Measurements from ENCODE around the gene SSTR1. TPM values are rescaled to one million over a fixed set of nuclear protein-coding genes. Genes with fewer than 3 reads are reported as not detected.
A peak's percentile ranks its signal among the peaks of the same experiment; 100 is the strongest.

The SSTR1 gene
- total and polyA plus RNA-seq, 12 donors = 0.22 to 1.8 (median 0.57) TPM

GRCh38 chr14:38210587-38211216 lies 3.0 kb downstream of the SSTR1 start:
- no peaks in the 10 kb centered on the region for H3K36me3 ChIP-seq
- DNase-seq = peak in 1 of 2 donors; percentile 39
- H3K4me3 ChIP-seq = peak overlapping the region; percentile 38 to 64 (median 52)
- peaks cover 0 to 41% (median 23%) of the 10 kb centered on the region in 9 donors for H3K4me1 ChIP-seq
- TF ChIP-seq CTCF (IDR thresholded peaks at IDR 0.05) = peak in 5 of 9 donors; percentile 17 to 53 (median 42)
- intact Hi-C loops (cut with DNase I) = no loop called here
- peak overlapping the region in 2 of 10 donors; percentile 16 for H3K27ac ChIP-seq
- H3K27me3 ChIP-seq = peaks cover 0 to 72% (median 47%) of the 10 kb centered on the region in 7 donors
- 2% methylated on average over 29 of the region's 29 CpGs for WGBS, 2 donors
- H3K9me3 ChIP-seq = peaks cover 0 to 11% (median 2%) of the 10 kb centered on the region in 11 donors
- ATAC-seq = peak; percentile 39 to 79 (median 72)

- peak in 4 of 8 donors; percentile 32 to 54 (median 37) for ATAC-seq
- H3K4me1 ChIP-seq = peaks cover 0 to 41% (median 23%) of the 10 kb centered on the region in 9 donors
- 2% methylated on average over 34 of the region's 34 CpGs for WGBS, 2 donors
Observed at GRCh38 chr14:38211255-38211735, 3.6 kb downstream of the SSTR1 start.

GRCh38 chr14:38212111-38212510 lies 4.4 kb downstream of the SSTR1 start:
- H3K9me3 ChIP-seq = no peaks in the 10 kb centered on the region
- no peaks in the 10 kb centered on the region for H3K36me3 ChIP-seq
- DNase-seq = no peak
- H3K4me1 ChIP-seq = peaks cover 0 to 41% (median 23%) of the 10 kb centered on the region in 9 donors
- peak overlapping the region in 2 of 10 donors; percentile 55 to 64 for H3K4me3 ChIP-seq
- TF ChIP-seq CTCF (IDR thresholded peaks at IDR 0.05) = no peak
- intact Hi-C loops (cut with DNase I) = no loop called here
- no peak overlapping the region for H3K27ac ChIP-seq
- ATAC-seq = no peak
- H3K27me3 ChIP-seq = peaks cover 0 to 64% (median 47%) of the 10 kb centered on the region in 7 donors

More at GRCh38 chr14:38211255-38211735, 3.6 kb downstream of the SSTR1 start:
- intact Hi-C loops (cut with DNase I) = no loop called here
- DNase-seq = peak in 1 of 2 donors; percentile 7
- peaks cover 0 to 7% (median 2%) of the 10 kb centered on the region in 11 donors for H3K9me3 ChIP-seq
- no peak overlapping the region for H3K27ac ChIP-seq
- no peak for TF ChIP-seq CTCF (IDR thresholded peaks at IDR 0.05)
- H3K4me3 ChIP-seq = peak overlapping the region; percentile 38 to 64 (median 52)
- no peaks in the 10 kb centered on the region for H3K36me3 ChIP-seq
- H3K27me3 ChIP-seq = peaks cover 0 to 72% (median 47%) of the 10 kb centered on the region in 7 donors

- Histone ChIP-seq H3K27me3 (peaks cover 0 to 56% (median 41%) of the 10 kb centered on the region in 7 donors), H3K4me3 (no peak overlapping the region), H3K27ac (no peak overlapping the region), H3K9me3 (no peaks in the 10 kb centered on the region), H3K36me3 (no peaks in the 10 kb centered on the region), H3K4me1 (peaks cover 0 to 34% (median 20%) of the 10 kb centered on the region in 9 donors)
- 77 to 80% methylated on average over 2 of the region's 2 CpGs for WGBS, 2 donors
- no peak for TF ChIP-seq CTCF (IDR thresholded peaks at IDR 0.05)
- intact Hi-C loops (cut with DNase I) = no loop called here
- ATAC-seq (no peak), DNase-seq (no peak)
Observed at GRCh38 chr14:38213001-38213400, 5.3 kb downstream of the SSTR1 start.
